Fibroblast of villous mesenchyme (primary cell): ENCODE results near the gene ORC2. TPM values are rescaled to one million over a fixed set of nuclear protein-coding genes. Genes with fewer than 3 reads are reported as not detected.

ENCODE experiments used
- DNase-seq: peaks from one replicate; pipeline ENCODE4 v3.0.0-alpha.2; 2010; ENCODE audit warnings: low read depth
- H3K4me3 ChIP-seq: 2 replicates; pipeline ENCODE4 v1.5.1; 2011; ENCODE audit warnings: low read depth, mild to moderate bottlenecking, low read length
- small RNA-seq: library from RNA; depleted of rRNA; stranded (forward); fragments of <200 nt; gene quantifications from one replicate; pipeline ENCODE3, GENCODE V24; 2012
- total RNA-seq: library from RNA; depleted of rRNA; stranded (reverse); fragments of >200 nt; gene quantifications from 2 replicates; pipeline ENCODE4 v1.2.3, GENCODE V29; 2012
- TF ChIP-seq, protein P1 (sequence below): IDR thresholded peaks from 2 replicates; pipeline ENCODE4 v1.5.1; 2012; ENCODE audit warnings: low read depth, mild to moderate bottlenecking, low read length; ENCODE audit not compliant: insufficient read depth

ORC2 gene
- total RNA-seq, 1 donor, result 22.5 TPM

DNA sequence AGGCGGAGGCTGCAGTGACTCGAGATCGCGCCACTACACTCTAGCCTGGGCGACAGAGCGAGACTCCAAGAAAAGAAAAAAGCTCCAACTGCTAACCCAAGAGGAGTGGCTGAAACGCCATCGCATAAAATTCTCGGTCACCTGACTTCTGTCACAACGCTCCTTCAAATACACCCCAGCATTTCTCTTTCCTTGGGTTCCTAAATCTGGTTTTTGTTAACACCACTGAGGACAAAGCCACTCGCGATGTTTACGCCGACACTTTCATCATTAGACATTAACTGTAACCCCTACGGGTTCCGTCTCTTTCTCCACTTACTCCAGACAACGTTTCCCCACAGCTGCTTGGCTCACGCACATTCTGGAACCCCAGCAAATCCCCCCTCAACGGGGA is 99.7 kb downstream of the ORC2 start:
- TF ChIP-seq, protein P1, sequence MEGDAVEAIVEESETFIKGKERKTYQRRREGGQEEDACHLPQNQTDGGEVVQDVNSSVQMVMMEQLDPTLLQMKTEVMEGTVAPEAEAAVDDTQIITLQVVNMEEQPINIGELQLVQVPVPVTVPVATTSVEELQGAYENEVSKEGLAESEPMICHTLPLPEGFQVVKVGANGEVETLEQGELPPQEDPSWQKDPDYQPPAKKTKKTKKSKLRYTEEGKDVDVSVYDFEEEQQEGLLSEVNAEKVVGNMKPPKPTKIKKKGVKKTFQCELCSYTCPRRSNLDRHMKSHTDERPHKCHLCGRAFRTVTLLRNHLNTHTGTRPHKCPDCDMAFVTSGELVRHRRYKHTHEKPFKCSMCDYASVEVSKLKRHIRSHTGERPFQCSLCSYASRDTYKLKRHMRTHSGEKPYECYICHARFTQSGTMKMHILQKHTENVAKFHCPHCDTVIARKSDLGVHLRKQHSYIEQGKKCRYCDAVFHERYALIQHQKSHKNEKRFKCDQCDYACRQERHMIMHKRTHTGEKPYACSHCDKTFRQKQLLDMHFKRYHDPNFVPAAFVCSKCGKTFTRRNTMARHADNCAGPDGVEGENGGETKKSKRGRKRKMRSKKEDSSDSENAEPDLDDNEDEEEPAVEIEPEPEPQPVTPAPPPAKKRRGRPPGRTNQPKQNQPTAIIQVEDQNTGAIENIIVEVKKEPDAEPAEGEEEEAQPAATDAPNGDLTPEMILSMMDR, result no peak
- DNase-seq, result no peak
- peak overlapping the region; percentile 91 for H3K4me3 ChIP-seq

- TF ChIP-seq, protein P1, result no peak
- peak overlapping the region; percentile 91 for H3K4me3 ChIP-seq
- peak; percentile 86 for DNase-seq
Measured at GRCh38 chr2:200862532-200863000, 100.9 kb downstream of the ORC2 start.

DNA sequence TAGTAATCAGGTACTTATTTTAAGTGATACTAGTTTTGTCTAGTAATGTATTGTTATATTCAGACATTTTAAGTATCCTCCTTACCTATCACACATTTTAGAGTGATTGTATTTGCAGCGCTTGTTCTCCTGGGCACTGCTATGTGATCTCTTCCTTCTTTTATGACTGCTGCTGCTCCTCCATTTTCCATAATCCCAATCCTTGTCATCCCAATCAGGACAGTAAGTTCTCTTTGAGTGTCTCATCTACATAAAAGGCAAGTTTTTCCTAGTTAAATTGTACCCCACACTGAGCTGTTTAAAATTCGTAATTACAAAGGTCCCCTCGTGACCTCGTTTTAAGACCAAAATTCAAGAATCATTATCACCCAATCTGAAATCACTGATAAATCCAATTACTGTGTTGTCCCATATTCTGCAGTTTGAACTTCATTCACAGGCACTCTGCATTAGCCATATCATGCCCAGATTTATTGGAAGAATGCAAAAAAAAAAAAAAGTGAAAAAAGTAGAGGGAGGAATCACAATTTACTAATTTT is 101.8 kb downstream of the ORC2 start:
- peak overlapping the region; percentile 91 for H3K4me3 ChIP-seq
- no peak for DNase-seq
- TF ChIP-seq, protein P1, result no peak

GRCh38 chr2:200860092-200860795 is 103.2 kb downstream of the ORC2 start:
- TF ChIP-seq, protein P1, result no peak
- peak; percentile 48 for DNase-seq
- peak overlapping the region; percentile 91 for H3K4me3 ChIP-seq

Small RNA genes within 50 kb of the gene (small RNA-seq; reads per million reads assigned to genes)
- gene RF00019 (not detected), gene RNU6-312P (not detected), gene RNU6-762P (not detected)

Other genes with a start within 250 kb of the ORC2 start
- 528 and 662 TPM in 2 replicates for gene BZW1, start 151.8 kb downstream of the ORC2 start, total RNA-seq
- gene CLK1, start 99.0 kb downstream of the ORC2 start, total RNA-seq, result 39.9 and 64.8 TPM in 2 replicates
- 28.0 and 38.9 TPM in 2 replicates for gene PPIL3, start 74.6 kb downstream of the ORC2 start, total RNA-seq
- 22.9 and 30.2 TPM in 2 replicates for gene NIF3L1, start 74.3 kb downstream of the ORC2 start, total RNA-seq
- 11.3 and 17.7 TPM in 2 replicates for gene HYCC2, start 108.0 kb upstream of the ORC2 start, total RNA-seq
- gene NDUFB3, start 108.3 kb upstream of the ORC2 start, total RNA-seq, result 44.1 and 54.0 TPM in 2 replicates
- gene CFLAR, start 152.5 kb upstream of the ORC2 start, total RNA-seq, result 65.1 and 143 TPM in 2 replicates
- gene CASP10, start 219.5 kb upstream of the ORC2 start, total RNA-seq, result 5.2 and 5.6 TPM in 2 replicates